Gastroesophageal sphincter (tissue), 4 donors: ENCODE measurements around the gene KISS1R. TPM values are rescaled to one million over a fixed set of nuclear protein-coding genes. Genes with fewer than 3 reads are reported as not detected.

Experiments
- ATAC-seq: fragments of 150-250 bp; one replicate; pipeline ENCODE4 v1.9.1; 2016; ENCODE audit warnings: mild to moderate bottlenecking, moderate library complexity
- H3K27ac ChIP-seq, 4 donors: fragments of 200-600 bp; sonication (generic) in 3 of 4; 1 replicate in 3 of 4; 2 replicates in 1 of 4; pipeline ENCODE4 v1.5.1; 2016 to 2019
- H3K27me3 ChIP-seq: fragments of 200-600 bp; sonication (generic); one replicate; pipeline ENCODE4 v1.5.1; 2019
- H3K36me3 ChIP-seq, 2 donors: fragments of 200-600 bp; sonication (generic); one replicate each; pipeline ENCODE4 v1.5.1; 2019; ENCODE audit warnings: control low read depth in 1 of 2
- H3K4me1 ChIP-seq, 3 donors: fragments of 200-600 bp; sonication (generic); 1 replicate in 2 of 3; 2 replicates in 1 of 3; pipeline ENCODE4 v1.5.1; 2016 to 2019; ENCODE audit warnings: control low read depth in 2 of 3
- H3K4me3 ChIP-seq, 2 donors: fragments of 200-600 bp; sonication (generic); one replicate each; pipeline ENCODE4 v1.5.1; 2019; ENCODE audit warnings: mild to moderate bottlenecking in 1 of 2, moderate library complexity in 1 of 2
- H3K9me3 ChIP-seq, 3 donors: fragments of 200-600 bp; sonication (generic); one replicate each; pipeline ENCODE4 v1.5.1; 2017 to 2019; ENCODE audit warnings: control low read depth in 2 of 3
- CTCF ChIP-seq, 4 experiments: fragments of 200-600 bp in 2 of 4; fragments of 450-650 bp in 2 of 4; sonication (generic) in 1 of 4; IDR thresholded peaks; one replicate each; pipeline ENCODE4 v1.5.1; 2017 to 2019; ENCODE audit warnings: antibody characterized with exemption in 4 of 4, mild to moderate bottlenecking in 2 of 4, moderate library complexity in 2 of 4
- EP300 ChIP-seq: sonication (generic); formaldehyde crosslinking; IDR thresholded peaks from one replicate; pipeline ENCODE4 v1.6.1; 2017; ENCODE audit warnings: antibody characterized with exemption, mild to moderate bottlenecking
- POLR2A ChIP-seq, 2 donors: fragments of 450-650 bp; IDR thresholded peaks; one replicate each; pipeline ENCODE4 v1.6.1; 2017; ENCODE audit warnings: antibody characterized with exemption in 2 of 2, mild to moderate bottlenecking in 2 of 2, moderate library complexity in 1 of 2
- POLR2AphosphoS5 ChIP-seq: sonication (generic); formaldehyde crosslinking; IDR thresholded peaks from one replicate; pipeline ENCODE4 v1.6.1; 2017; ENCODE audit warnings: antibody characterized with exemption
- WGBS, 2 donors: methylation state at CpG; one replicate each; pipeline ENCODE4 v1.1.5; 2018; ENCODE audit warnings: low coverage in 1 of 2; 5-methylcytosine and 5-hydroxymethylcytosine counted together
- total RNA-seq, 4 donors: library from RNA; depleted of rRNA; stranded (reverse); fragments of >200 nt; gene quantifications; one replicate each; pipeline ENCODE4 v1.1.0, GENCODE V29; 2016

The KISS1R gene
- total RNA-seq, 4 donors from 2014 or later = not detected

GRCh38 chr19:906480-906879 lies 10.7 kb upstream of the KISS1R start:
- no peaks in the 10 kb centered on the region for H3K27me3 ChIP-seq
- no peak overlapping the region for H3K27ac ChIP-seq
- H3K9me3 ChIP-seq = no peaks in the 10 kb centered on the region
- peaks cover 0 to under 1% (median 0%) of the 10 kb centered on the region in 3 donors for H3K4me1 ChIP-seq
- 88 to 90% methylated on average over 3 to 7 of the region's 7 CpGs for WGBS, 2 donors
- H3K4me3 ChIP-seq = no peak overlapping the region
- peaks cover 0 to 5% of the 10 kb centered on the region in 2 donors for H3K36me3 ChIP-seq
- no peak for ATAC-seq
- TF ChIP-seq POLR2A (IDR thresholded peaks at IDR 0.05) (no peak), EP300 (no peak), POLR2AphosphoS5 (no peak), CTCF (IDR thresholded peaks at IDR 0.05) (no peak)

- Histone ChIP-seq H3K4me1 (peaks cover 0 to 9% (median 0%) of the 10 kb centered on the region in 3 donors), H3K27ac (no peak overlapping the region), H3K36me3 (no peaks in the 10 kb centered on the region), H3K4me3 (no peak overlapping the region), H3K27me3 (no peaks in the 10 kb centered on the region), H3K9me3 (no peaks in the 10 kb centered on the region)
- TF ChIP-seq EP300 (no peak), POLR2A (IDR thresholded peaks at IDR 0.05) (no peak), POLR2AphosphoS5 (no peak), CTCF (IDR thresholded peaks at IDR 0.05) (no peak)
- WGBS, 2 donors = no CpG with 5 or more reads among the region's 14 CpGs
- ATAC-seq = no peak
Measured at GRCh38 chr19:907183-907853, 9.8 kb upstream of the KISS1R start.

DNA sequence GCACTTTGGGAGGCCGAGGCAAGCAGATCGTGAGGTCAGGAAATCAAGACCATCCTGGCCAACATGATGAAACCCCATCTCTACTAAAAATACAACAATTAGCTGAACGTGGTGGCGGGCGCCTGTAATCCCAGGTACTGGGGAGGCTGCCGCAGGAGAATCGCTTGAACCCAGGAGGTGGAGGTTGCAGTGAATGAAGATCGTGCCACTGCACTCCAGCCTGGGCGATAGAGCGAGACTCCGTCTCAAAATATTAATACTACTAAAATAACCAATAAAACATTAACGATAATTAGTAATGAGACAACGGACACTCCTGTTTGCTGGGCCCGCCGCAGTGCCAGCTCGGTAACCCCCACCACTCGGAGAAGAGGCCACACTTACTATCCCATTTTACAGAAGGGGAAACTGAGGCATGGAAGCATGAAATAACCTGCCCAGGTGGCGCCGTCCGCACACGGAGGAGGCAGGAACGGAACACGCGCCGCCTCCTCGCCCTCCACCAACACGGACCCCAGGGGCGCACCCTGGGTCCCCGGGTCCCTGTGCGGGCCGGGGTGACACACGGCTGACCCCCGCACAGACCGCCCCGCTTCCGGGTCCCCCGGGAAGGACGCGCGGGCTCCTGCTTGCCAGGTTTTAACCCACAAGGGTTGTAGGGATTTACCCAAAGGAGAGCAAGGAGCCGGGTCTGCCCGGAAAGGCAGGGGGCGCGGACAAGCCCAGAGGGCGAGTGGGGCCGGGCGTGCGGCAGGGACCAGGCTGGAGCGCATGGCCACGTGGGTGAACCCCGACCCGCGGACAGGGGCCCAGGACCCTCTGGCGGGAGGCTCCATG lies 5.7 kb upstream of the KISS1R start:
- no peak for ATAC-seq
- Histone ChIP-seq H3K4me1 (peaks cover 0 to 23% (median 0%) of the 10 kb centered on the region in 3 donors), H3K4me3 (peak overlapping the region in 1 of 2 donors; percentile 92), H3K36me3 (no peaks in the 10 kb centered on the region), H3K27me3 (peaks cover 5% of the 10 kb centered on the region), H3K9me3 (no peaks in the 10 kb centered on the region), H3K27ac (peak overlapping the region in 1 of 4 donors; percentile 7)
- WGBS, 2 donors = 97% methylated on average over 17 of the region's 54 CpGs; no CpG with 5 or more reads in 1 of the 2 donors
- TF ChIP-seq CTCF (IDR thresholded peaks at IDR 0.05) (no peak), POLR2AphosphoS5 (no peak), EP300 (no peak), POLR2A (IDR thresholded peaks at IDR 0.05) (no peak)

- Histone ChIP-seq H3K27ac (peak overlapping the region; percentile 40 to 96 (median 88)), H3K9me3 (no peaks in the 10 kb centered on the region), H3K27me3 (peaks cover 15% of the 10 kb centered on the region), H3K36me3 (no peaks in the 10 kb centered on the region), H3K4me1 (peaks cover 0 to 31% (median 8%) of the 10 kb centered on the region in 3 donors), H3K4me3 (peak overlapping the region; percentile 85 to 92)
- TF ChIP-seq POLR2AphosphoS5 (no peak), POLR2A (IDR thresholded peaks at IDR 0.05) (no peak), EP300 (no peak), CTCF (IDR thresholded peaks at IDR 0.05) (no peak)
- ATAC-seq = peak; percentile 62
- 0% methylated on average over 8 of the region's 69 CpGs; no CpG with 5 or more reads in 1 of the 2 donors for WGBS, 2 donors
Measured at GRCh38 chr19:912181-913079, 4.7 kb upstream of the KISS1R start.
